ENCODE results near the gene MAP3K2. TPM values are rescaled to one million over a fixed set of nuclear protein-coding genes. Genes with fewer than 3 reads are reported as not detected.

Gene MAP3K2
- total RNA-seq, 1 donor from 2014 or later, result 79.5 TPM

DNA sequence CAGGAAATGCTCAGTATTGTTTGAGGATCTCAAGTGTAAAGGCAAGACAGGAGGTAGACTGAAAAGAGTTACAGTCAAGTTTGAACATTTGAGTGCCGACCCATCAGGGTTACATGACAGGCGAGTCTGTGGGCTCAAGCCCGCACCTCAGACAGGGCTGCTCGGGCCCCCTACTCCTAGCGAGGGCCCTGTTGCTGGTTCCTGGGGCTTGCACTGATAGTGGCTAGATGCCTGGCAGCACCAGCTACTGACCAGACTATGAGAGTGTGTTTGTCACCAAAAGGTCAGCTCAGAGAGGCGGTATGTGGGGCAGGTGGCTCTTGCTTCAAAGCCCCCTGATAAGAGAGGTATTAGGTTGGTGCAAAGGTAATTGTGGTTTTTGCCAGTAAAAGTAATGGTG is 132.1 kb downstream of the MAP3K2 start:
- H3K27ac Mint-ChIP-seq (ENCODE audit: unreplicated experiment), result no peak overlapping the region
- no peak overlapping the region for H3K4me3 Mint-ChIP-seq (ENCODE audit: unreplicated experiment)

DNA sequence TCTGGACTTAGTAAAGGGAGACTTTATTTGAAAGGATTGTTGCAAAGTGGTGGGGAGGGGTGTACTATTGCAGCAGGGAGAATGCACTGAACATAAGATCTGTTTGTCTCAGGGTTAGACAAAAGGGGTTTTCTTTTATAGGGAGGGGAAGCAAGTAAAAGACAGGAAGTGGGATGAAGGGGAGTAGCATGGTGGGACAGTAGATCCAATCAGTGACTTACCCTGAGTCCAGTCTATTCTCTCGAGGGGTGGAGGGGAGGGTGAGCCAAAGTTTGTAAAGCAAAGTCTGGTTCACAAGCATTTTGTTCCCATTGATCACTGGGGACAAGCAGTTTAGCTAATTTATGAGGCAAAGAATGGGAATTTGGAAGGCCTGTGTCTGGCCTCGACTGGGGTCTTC is 132.6 kb downstream of the MAP3K2 start:
- Mint-ChIP-seq H3K4me3 (ENCODE audit: unreplicated experiment) (no peak overlapping the region), H3K27ac (ENCODE audit: unreplicated experiment) (no peak overlapping the region), H3K36me3 (ENCODE audit: low read depth) (peaks cover 29% of the 10 kb centered on the region), H3K27me3 (ENCODE audit: low read depth) (no peaks in the 10 kb centered on the region), H3K4me1 (ENCODE audit: low read depth) (peaks cover 18% of the 10 kb centered on the region), H3K9me3 (ENCODE audit: low read depth) (no peaks in the 10 kb centered on the region)
- no peak for DNase-seq (ENCODE audit: low spot score)
- TF ChIP-seq, protein P1, sequence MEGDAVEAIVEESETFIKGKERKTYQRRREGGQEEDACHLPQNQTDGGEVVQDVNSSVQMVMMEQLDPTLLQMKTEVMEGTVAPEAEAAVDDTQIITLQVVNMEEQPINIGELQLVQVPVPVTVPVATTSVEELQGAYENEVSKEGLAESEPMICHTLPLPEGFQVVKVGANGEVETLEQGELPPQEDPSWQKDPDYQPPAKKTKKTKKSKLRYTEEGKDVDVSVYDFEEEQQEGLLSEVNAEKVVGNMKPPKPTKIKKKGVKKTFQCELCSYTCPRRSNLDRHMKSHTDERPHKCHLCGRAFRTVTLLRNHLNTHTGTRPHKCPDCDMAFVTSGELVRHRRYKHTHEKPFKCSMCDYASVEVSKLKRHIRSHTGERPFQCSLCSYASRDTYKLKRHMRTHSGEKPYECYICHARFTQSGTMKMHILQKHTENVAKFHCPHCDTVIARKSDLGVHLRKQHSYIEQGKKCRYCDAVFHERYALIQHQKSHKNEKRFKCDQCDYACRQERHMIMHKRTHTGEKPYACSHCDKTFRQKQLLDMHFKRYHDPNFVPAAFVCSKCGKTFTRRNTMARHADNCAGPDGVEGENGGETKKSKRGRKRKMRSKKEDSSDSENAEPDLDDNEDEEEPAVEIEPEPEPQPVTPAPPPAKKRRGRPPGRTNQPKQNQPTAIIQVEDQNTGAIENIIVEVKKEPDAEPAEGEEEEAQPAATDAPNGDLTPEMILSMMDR (IDR thresholded peaks at IDR 0.05), result no peak

More for the DNA sequence above, 132.1 kb downstream of the MAP3K2 start:
- TF ChIP-seq, protein P1 (IDR thresholded peaks at IDR 0.05), result no peak
- Mint-ChIP-seq H3K9me3 (ENCODE audit: low read depth) (no peaks in the 10 kb centered on the region), H3K36me3 (ENCODE audit: low read depth) (peaks cover 30% of the 10 kb centered on the region), H3K4me1 (ENCODE audit: low read depth) (peaks cover 18% of the 10 kb centered on the region), H3K27me3 (ENCODE audit: low read depth) (no peaks in the 10 kb centered on the region)
- DNase-seq (ENCODE audit: low spot score), result no peak

DNA sequence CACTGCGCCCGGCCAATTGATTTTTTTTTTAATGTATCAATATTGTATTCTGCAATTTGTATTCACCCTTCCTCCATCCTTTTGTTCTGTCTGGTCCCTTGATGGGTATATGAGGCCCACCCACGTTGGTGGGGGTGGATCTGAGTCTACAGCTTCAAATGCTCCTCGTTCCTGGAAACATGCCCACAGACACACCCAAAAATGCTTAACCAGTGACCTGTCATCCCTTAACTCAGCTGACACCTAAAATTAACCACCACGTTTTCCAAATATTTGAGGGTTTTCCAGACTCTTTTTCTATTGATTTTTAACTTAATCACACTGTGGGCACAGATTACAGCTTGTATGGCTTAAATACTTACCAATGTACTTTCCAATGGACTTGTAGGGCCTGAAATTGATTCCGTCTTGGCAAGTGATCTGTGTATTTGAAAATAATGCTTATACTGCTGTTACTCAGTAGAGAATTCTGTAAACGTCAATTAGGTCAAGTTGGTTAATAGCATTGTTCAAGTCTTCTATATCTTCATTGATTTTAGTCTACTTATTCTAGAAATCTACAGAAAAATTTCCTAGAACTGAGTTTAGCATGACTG is 133.3 kb downstream of the MAP3K2 start:
- no peak overlapping the region for H3K4me3 Mint-ChIP-seq (ENCODE audit: unreplicated experiment)

More for the DNA sequence above, 133.3 kb downstream of the MAP3K2 start:
- no peaks in the 10 kb centered on the region for H3K27me3 Mint-ChIP-seq (ENCODE audit: low read depth)
- no peak for DNase-seq (ENCODE audit: low spot score)
- H3K36me3 Mint-ChIP-seq (ENCODE audit: low read depth), result peaks cover 24% of the 10 kb centered on the region
- H3K9me3 Mint-ChIP-seq (ENCODE audit: low read depth), result no peaks in the 10 kb centered on the region
- no peak overlapping the region for H3K27ac Mint-ChIP-seq (ENCODE audit: unreplicated experiment)
- H3K4me1 Mint-ChIP-seq (ENCODE audit: low read depth), result peaks cover 18% of the 10 kb centered on the region
- TF ChIP-seq, protein P1 (IDR thresholded peaks at IDR 0.05), result no peak

Small RNA genes lying within 50 kb of the gene (microRNA-seq; reads per million reads assigned to microRNA genes)
- gene MIR4783 (ENCODE audit: borderline number of aligned reads), result not detected

Other genes with a start within 250 kb of the MAP3K2 start
- gene CYP27C1, start 167.7 kb downstream of the MAP3K2 start, total RNA-seq, result 11.7 to 17.2 TPM (median 13.4 TPM) in 3 replicates
- gene ERCC3, start 93.8 kb downstream of the MAP3K2 start, total RNA-seq, result 35.2 to 41.8 TPM (median 37.5 TPM) in 3 replicates
- gene PROC, start 30.5 kb upstream of the MAP3K2 start, total RNA-seq, result 2.6 to 5.3 TPM (median 2.7 TPM) in 3 replicates
- 32.4 to 41.8 TPM (median 37.4 TPM) in 3 replicates for gene IWS1, start 138.5 kb upstream of the MAP3K2 start, total RNA-seq
- gene MYO7B, start 147.7 kb upstream of the MAP3K2 start, total RNA-seq, result 0.02 to 0.31 TPM in 2 of 3 replicates, not detected in the other

All from chondrocyte (in vitro differentiated cells).